Renal cortex interstitium (tissue), 11 donors: ENCODE measurements around the gene C1QA. TPM values are rescaled to one million over a fixed set of nuclear protein-coding genes. Genes with fewer than 3 reads are reported as not detected.

Experiments used
- DNase-seq, 11 donors: peaks; one replicate each; pipeline ENCODE4 v3.0.0-alpha.2; 2013; ENCODE audit warnings: low read depth in 9 of 11, low spot score in 4 of 11; ENCODE audit errors: extremely low read depth in 1 of 11
- polyA plus RNA-seq, 3 donors: library from polyadenylated mRNA; unstranded; fragments of 120-200 nt; gene quantifications; one replicate each; pipeline ENCODE4 v1.2.1, GENCODE V29; 2013; ENCODE audit not compliant: insufficient read length in 3 of 3

The C1QA gene
- polyA plus RNA-seq, 3 donors, result 8.3 to 20.8 (median 14.9) TPM

- DNase-seq, result no peak
These were observed 45.3 kb downstream of the C1QA start for GRCh38 chr1:22681556-22682276.

DNA sequence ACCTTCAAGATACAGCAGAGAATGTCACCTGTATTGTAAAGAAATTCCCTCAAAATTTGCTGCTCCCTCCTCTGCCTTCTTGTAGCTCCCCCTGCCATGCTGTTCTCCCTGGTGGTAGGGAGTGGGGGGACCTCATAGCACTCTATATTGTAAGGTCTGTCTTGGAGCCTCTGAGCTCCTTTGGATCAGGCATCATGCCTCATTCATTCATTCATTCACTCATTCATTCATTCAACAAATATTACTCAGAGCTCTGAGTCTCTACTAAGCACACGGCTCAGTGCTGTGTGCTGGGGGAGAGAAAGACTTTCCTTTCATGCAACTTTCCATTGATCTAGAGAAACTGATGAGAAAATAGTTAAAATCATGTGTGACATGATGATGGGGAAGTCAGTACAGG is 47.1 kb downstream of the C1QA start:
- DNase-seq, result no peak

GRCh38 chr1:22685591-22686059 is 49.2 kb downstream of the C1QA start:
- DNase-seq, result peak in 8 of 11 donors; percentile 39 to 80 (median 68)

DNA sequence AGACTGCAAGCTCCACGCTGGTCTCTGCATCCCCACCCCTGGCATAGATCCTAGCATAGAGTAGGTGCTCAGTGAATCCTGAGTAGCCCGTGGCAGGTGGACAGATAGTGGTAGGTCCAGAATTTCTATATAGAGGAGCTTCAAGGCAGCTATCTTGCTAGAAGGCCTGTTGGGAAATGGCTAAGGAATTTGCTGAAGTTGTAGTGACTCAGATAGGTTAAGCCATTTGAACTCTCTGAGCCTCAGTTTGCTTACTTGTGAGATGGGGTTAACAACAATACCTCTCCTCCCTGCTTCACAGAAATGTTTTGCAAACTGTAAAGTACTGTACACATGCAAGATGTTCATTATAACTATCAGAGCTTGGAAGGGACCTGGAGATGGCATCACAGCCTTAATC is 50.8 kb downstream of the C1QA start:
- no peak for DNase-seq

DNA sequence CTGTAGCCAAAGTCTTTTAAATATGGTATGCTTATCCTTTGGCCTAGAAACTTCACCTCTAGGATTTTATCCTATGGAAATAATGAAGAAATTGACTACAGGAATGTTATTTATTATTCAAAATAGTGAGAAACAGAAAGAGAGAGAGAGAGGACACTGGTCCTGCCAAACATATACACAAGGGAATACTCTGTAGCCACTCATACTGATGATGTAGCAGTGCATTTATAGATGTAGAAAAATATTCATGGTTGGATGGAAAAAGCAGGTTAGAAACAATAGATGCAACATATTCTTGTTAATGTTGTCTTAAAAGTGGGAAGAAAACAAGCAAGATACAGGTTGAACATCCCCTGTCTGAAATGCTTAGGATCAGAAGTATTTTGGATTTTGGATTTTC is 52.0 kb downstream of the C1QA start:
- no peak for DNase-seq

Other genes with a start within 250 kb of the C1QA start
- gene ZBTB40, start 184.8 kb upstream of the C1QA start, polyA plus RNA-seq, result 10 to 100 TPM; 18.7 to 19.8 (median 19.6) TPM
- gene EPHA8, start 73.1 kb upstream of the C1QA start, polyA plus RNA-seq, result 1 to 10 TPM; 1.5 to 2.6 (median 2.3) TPM
- 10 to 100 TPM; 10.1 to 20.1 (median 16.0) TPM for gene C1QC, start 7.0 kb downstream of the C1QA start, polyA plus RNA-seq
- 10 to 100 TPM in 1 of 3 donors, 1 to 10 TPM in 2; 6.0 to 10.6 (median 9.6) TPM for gene C1QB, start 16.6 kb downstream of the C1QA start, polyA plus RNA-seq
- 10 to 100 TPM; 11.8 to 16.1 (median 11.9) TPM for gene EPHB2, start 74.2 kb downstream of the C1QA start, polyA plus RNA-seq